ENCODE results near the gene RASA3. TPM values are rescaled to one million over a fixed set of nuclear protein-coding genes. Genes with fewer than 3 reads are reported as not detected.

RASA3 gene
- polyA plus RNA-seq, 1 experiment = 31.4 TPM

DNA sequence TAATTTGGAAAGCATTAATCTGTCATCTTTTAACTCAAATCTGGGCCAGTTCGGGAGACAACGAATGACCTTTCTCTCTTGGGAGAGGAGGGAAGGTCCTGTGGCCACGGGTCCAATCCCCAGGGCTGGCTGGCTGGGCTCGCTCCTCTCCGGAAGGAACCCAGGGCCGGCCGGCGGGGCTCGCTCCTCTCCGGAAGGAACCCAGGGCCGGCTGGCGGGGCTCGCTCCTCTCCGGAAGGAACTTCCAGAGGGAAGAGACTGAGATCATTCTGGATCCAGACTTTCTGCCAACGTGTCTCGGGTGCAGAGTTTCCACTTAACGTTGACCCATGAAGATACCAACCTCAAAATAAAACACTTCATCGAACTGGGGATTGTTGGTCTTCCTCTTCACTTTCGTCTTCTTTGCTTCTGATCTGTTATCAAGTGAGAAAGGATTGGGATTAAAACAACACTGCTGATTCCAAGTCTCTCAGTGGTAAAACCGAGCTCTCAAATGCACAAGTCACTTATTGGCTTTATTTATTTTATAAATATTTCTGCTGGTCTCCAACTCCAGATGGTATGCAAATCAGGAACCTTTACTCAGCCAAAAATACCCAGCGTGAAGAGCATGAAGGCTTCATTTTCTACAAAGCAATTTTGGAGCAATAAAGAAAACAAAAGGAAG lies 105.2 kb downstream of the RASA3 start:
- ChIA-PET CTCF (no interaction called here), POLR2A (no interaction called here)
- no peak for DNase-seq (ENCODE audit: low read depth)
- TF ChIP-seq, protein P1, sequence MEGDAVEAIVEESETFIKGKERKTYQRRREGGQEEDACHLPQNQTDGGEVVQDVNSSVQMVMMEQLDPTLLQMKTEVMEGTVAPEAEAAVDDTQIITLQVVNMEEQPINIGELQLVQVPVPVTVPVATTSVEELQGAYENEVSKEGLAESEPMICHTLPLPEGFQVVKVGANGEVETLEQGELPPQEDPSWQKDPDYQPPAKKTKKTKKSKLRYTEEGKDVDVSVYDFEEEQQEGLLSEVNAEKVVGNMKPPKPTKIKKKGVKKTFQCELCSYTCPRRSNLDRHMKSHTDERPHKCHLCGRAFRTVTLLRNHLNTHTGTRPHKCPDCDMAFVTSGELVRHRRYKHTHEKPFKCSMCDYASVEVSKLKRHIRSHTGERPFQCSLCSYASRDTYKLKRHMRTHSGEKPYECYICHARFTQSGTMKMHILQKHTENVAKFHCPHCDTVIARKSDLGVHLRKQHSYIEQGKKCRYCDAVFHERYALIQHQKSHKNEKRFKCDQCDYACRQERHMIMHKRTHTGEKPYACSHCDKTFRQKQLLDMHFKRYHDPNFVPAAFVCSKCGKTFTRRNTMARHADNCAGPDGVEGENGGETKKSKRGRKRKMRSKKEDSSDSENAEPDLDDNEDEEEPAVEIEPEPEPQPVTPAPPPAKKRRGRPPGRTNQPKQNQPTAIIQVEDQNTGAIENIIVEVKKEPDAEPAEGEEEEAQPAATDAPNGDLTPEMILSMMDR (IDR thresholded peaks at IDR 0.05; ENCODE audit: insufficient read depth, low read depth, low read length) = no peak
- Histone ChIP-seq H3K27me3 (ENCODE audit: control insufficient read depth, insufficient read depth, low read length) (no peaks in the 10 kb centered on the region), H3K36me3 (ENCODE audit: control insufficient read depth, insufficient read depth, low read length) (peaks cover 20% of the 10 kb centered on the region), H3K4me3 (ENCODE audit: low read depth, low read length) (no peak overlapping the region)

DNA sequence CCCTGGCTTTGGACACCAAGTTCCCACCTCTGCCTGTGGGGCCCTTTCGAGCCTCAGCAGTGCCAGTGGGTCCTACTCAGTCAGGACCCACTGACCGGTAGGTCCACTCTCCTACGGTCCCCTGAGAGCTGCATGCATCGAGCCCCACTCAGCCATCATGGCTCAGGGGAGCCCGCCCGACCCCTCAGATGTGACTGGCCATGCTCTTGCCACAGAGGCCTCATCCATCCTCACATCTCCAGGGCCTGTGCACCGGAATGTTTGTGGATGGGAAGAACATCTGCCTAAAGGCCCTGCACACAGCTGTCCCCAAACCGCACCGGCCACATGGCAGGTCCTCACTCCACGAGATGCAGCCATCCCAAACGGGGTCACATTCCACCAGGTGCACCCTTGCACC lies 105.9 kb downstream of the RASA3 start:
- peaks cover 25% of the 10 kb centered on the region for H3K36me3 ChIP-seq (ENCODE audit: control insufficient read depth, insufficient read depth, low read length)
- H3K4me3 ChIP-seq (ENCODE audit: low read depth, low read length) = no peak overlapping the region
- no peak for DNase-seq (ENCODE audit: low read depth)
- H3K27me3 ChIP-seq (ENCODE audit: control insufficient read depth, insufficient read depth, low read length) = no peaks in the 10 kb centered on the region
- TF ChIP-seq, protein P1 (IDR thresholded peaks at IDR 0.05; ENCODE audit: insufficient read depth, low read depth, low read length) = no peak
- POLR2A ChIA-PET = no interaction called here
- CTCF ChIA-PET = interaction anchor here (1.4 kb wide), 1 partner anchor 11 kb away, joined by 7 read pairs; no protein-coding TSS in a partner anchor

DNA sequence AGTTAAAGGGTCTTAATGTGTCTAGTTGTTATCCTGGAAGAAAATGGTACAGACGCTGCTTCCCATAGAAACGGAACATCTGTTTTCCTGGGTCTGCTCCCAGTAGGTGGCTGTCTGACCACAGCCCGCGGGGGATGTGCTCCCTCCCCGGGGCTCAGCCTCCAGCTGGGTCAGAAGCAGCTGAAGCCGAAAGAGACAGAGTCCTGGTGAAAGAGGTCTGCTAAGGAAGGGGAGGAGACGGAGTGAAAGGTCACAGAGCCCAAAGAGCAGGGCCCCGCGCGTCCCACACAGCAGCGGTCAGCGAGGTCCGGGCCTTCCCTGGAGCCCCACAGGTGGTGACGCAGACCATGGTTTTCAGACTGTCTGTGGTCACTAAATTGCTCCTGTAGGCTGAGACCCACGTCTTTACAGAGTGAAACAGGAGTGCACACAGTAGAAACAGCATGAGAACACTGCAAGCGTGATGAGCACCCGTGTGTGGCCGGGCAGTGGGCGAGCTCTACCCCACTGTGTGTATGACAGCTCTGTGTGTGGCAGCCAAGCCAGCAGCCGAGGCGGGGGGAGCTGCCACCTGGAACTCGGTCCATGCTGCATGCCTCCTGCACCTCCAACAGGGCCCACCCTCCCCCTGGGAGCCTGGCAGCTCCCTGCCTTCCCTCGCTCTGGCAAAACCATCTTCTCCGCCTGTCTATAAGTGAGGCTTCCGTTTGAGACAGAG lies 106.5 kb downstream of the RASA3 start:
- ChIA-PET POLR2A (no interaction called here), CTCF (interaction anchor here (0.9 to 1.4 kb wide), 3 partner anchors 9 to 201 kb away, joined by 4 to 7 read pairs (median 5); no protein-coding TSS in a partner anchor)
- no peak for DNase-seq (ENCODE audit: low read depth)
- TF ChIP-seq, protein P1 (IDR thresholded peaks at IDR 0.05; ENCODE audit: insufficient read depth, low read depth, low read length) = peak; percentile 28; the same call in 1 of the 2 replicates
- Histone ChIP-seq H3K4me3 (ENCODE audit: low read depth, low read length) (no peak overlapping the region), H3K27me3 (ENCODE audit: control insufficient read depth, insufficient read depth, low read length) (no peaks in the 10 kb centered on the region), H3K36me3 (ENCODE audit: control insufficient read depth, insufficient read depth, low read length) (peaks cover 28% of the 10 kb centered on the region)

DNA sequence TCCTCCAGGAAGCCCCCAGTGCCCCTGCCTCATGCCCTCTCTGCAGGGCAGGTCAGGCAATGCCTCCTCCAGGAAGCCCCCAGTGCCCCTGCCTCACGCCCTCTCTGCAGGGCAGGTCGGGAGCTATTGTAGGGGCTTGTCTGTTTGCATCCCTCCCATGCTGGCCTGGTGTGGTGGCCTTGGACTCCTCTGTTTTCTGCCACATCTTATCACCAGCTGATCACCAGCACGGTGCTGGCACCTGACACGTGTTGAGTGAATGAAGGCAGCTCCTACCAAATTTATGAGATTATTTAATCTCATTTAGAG lies 107.1 kb downstream of the RASA3 start:
- peaks cover 32% of the 10 kb centered on the region for H3K36me3 ChIP-seq (ENCODE audit: control insufficient read depth, insufficient read depth, low read length)
- TF ChIP-seq, protein P1 (IDR thresholded peaks at IDR 0.05; ENCODE audit: insufficient read depth, low read depth, low read length) = no peak
- DNase-seq (ENCODE audit: low read depth) = no peak
- ChIA-PET CTCF (interaction anchor here (0.9 to 1.4 kb wide), 3 partner anchors 9 to 201 kb away, joined by 4 to 7 read pairs (median 5); no protein-coding TSS in a partner anchor), POLR2A (no interaction called here)
- H3K27me3 ChIP-seq (ENCODE audit: control insufficient read depth, insufficient read depth, low read length) = no peaks in the 10 kb centered on the region
- H3K4me3 ChIP-seq (ENCODE audit: low read depth, low read length) = no peak overlapping the region

DNA sequence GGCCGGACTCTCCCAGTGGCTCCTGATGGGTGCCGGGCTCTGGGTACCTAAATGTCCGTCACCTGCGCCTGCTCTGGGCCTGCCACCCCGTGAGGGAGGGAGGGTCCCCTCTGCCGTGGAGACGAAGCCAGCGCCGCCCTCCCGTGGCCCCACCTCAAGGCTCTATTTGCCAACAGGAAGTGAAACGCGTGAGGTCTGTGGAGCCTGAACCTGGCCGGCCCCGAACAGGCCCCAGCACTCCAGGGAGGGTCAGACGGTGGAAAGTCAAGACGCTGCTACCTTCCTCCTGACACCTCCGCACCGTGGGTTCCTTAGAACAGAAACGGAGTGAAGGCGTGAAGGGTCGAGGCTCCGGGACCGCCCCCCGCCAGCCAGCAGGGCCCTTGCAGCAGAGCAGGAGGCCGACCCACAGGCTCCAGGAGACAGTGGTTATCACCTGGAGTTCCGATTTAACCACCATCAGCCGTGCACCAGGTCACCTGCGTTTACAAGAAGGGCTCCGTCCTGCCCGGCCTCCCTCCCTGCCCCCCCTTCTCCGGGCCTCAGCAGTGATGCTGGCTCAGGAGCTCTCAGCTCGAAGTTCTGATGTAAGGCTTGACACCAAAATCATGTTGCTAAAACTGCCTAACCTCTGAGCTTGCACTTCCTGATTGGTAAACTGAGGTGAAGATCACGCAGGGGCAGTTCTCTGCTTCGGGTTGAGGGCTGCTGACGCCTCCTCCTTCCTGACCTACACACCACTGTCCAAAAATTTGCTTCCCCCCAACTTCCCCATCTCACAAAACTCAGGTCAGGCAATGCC lies 107.6 kb downstream of the RASA3 start:
- H3K27me3 ChIP-seq (ENCODE audit: control insufficient read depth, insufficient read depth, low read length) = no peaks in the 10 kb centered on the region
- ChIA-PET CTCF (interaction anchor here (1.1 kb wide), 1 partner anchor 202 kb away, joined by 4 read pairs; no protein-coding TSS in a partner anchor), POLR2A (no interaction called here)
- no peak for DNase-seq (ENCODE audit: low read depth)
- no peak overlapping the region for H3K4me3 ChIP-seq (ENCODE audit: low read depth, low read length)
- TF ChIP-seq, protein P1 (IDR thresholded peaks at IDR 0.05; ENCODE audit: insufficient read depth, low read depth, low read length) = no peak
- H3K36me3 ChIP-seq (ENCODE audit: control insufficient read depth, insufficient read depth, low read length) = peaks cover 35% of the 10 kb centered on the region

Measured in BJ (cell line).